ENCODE measurements around the gene AKAP6. TPM values are rescaled to one million over a fixed set of nuclear protein-coding genes. Genes with fewer than 3 reads are reported as not detected.

The AKAP6 gene
- total RNA-seq, 1 experiment from 2014 or later = 1.1 TPM

DNA sequence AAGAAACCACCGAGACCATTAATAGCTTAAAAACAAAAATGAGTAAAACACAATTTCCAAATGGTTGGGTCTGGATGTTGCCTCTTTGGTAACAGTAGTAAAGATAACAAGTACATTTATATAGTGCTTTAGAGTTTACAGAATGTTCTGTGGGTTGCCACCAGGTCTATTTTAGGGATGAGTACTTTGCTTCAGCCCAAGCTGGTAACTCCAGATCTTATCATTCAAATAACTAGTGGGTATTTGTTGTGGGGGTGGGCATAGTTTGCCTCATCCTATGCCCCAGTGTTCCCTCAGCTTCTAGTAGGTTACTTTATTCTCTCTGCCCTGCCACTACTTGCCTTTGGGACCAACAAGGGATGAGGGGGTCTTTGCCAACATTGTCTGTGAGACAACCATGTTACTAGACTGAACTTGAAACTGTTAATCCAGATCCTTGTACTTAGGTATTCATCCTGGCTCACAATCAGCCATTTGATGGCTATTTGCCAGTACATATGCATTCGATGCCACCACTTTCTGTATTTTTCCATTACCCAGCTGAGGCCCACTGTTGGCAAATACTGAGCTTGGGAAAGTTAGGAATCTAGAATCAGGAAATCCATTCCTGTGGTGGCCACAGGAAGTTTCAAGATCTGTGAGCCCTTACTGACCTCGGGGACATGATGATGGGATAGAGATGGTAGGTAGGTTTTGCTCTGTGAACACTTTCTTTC lies 17.6 kb upstream of the AKAP6 start:
- Mint-ChIP-seq H3K4me3 (no peak overlapping the region), H3K9me3 (no peaks in the 10 kb centered on the region), H3K4me1 (no peaks in the 10 kb centered on the region), H3K27me3 (ENCODE audit: low read depth) (no peaks in the 10 kb centered on the region), H3K27ac (no peak overlapping the region), H3K36me3 (ENCODE audit: insufficient read depth in 1 of 3, low read depth in 3 of 3) (no peaks in the 10 kb centered on the region)
- Histone ChIP-seq H3K23ac (ENCODE audit: insufficient read length, low read depth, low read length) (no peak overlapping the region), H3T11ph (ENCODE audit: low read length) (no peak overlapping the region), H3K9me3 (ENCODE audit: control insufficient read depth, low read depth, low read length) (no peaks in the 10 kb centered on the region), H3K56ac (ENCODE audit: insufficient read length, low read depth, low read length) (no peak overlapping the region), H3K79me2 (ENCODE audit: insufficient read depth, low read length) (no peaks in the 10 kb centered on the region), H3K23me2 (ENCODE audit: insufficient read length, low read depth, low read length, poor library complexity, severe bottlenecking) (no peaks in the 10 kb centered on the region), H4K91ac (ENCODE audit: insufficient read length, low read depth, low read length) (no peak overlapping the region), H2AFZ (ENCODE audit: low read length) (no peak overlapping the region), H2AK5ac (ENCODE audit: insufficient read length, low read length) (no peak overlapping the region), H2BK20ac (ENCODE audit: low read depth, low read length, poor library complexity, severe bottlenecking) (no peak overlapping the region), H2BK5ac (ENCODE audit: insufficient read length, low read length) (no peak overlapping the region), H3K4me1 (ENCODE audit: insufficient read depth, low read length) (no peaks in the 10 kb centered on the region), H3K14ac (ENCODE audit: insufficient read depth, low read length) (no peak overlapping the region), H3K27ac (ENCODE audit: insufficient read length, low read depth, low read length) (no peak overlapping the region), H2BK120ac (ENCODE audit: low read depth, low read length, poor library complexity, severe bottlenecking) (no peak overlapping the region), H4K5ac (ENCODE audit: insufficient read length, low read depth, low read length) (no peak overlapping the region), H2BK12ac (ENCODE audit: insufficient read length, low read depth, low read length) (no peak overlapping the region), H3K9ac (ENCODE audit: extremely low read depth, insufficient read length, low read length) (no peak overlapping the region), H3K27me3 (ENCODE audit: insufficient read depth, low read length) (no peaks in the 10 kb centered on the region), H3K18ac (ENCODE audit: insufficient read length, low read depth, low read length) (no peak overlapping the region), H4K8ac (replicated peaks; ENCODE audit: insufficient read length, low read depth, low read length) (no peak overlapping the region), H4K20me1 (ENCODE audit: control insufficient read depth, insufficient read depth, insufficient read length) (no peaks in the 10 kb centered on the region), H3K4me2 (ENCODE audit: insufficient read depth, insufficient read length, low read length) (no peak overlapping the region), H2BK15ac (ENCODE audit: low read depth, low read length) (no peak overlapping the region), H3K79me1 (ENCODE audit: insufficient read depth, low read depth, low read length, poor library complexity, severe bottlenecking) (no peaks in the 10 kb centered on the region), H3K4ac (ENCODE audit: low read depth, low read length) (no peak overlapping the region)
- no peak for DNase-seq
- TF ChIP-seq, protein P1, sequence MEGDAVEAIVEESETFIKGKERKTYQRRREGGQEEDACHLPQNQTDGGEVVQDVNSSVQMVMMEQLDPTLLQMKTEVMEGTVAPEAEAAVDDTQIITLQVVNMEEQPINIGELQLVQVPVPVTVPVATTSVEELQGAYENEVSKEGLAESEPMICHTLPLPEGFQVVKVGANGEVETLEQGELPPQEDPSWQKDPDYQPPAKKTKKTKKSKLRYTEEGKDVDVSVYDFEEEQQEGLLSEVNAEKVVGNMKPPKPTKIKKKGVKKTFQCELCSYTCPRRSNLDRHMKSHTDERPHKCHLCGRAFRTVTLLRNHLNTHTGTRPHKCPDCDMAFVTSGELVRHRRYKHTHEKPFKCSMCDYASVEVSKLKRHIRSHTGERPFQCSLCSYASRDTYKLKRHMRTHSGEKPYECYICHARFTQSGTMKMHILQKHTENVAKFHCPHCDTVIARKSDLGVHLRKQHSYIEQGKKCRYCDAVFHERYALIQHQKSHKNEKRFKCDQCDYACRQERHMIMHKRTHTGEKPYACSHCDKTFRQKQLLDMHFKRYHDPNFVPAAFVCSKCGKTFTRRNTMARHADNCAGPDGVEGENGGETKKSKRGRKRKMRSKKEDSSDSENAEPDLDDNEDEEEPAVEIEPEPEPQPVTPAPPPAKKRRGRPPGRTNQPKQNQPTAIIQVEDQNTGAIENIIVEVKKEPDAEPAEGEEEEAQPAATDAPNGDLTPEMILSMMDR (conservative IDR thresholded peaks at IDR 0.05) = no peak
- no CpG with 5 or more reads among the region's 3 CpGs for whole genome bisulfite sequencing (ENCODE audit: extremely low coverage, insufficient read length, low lambda C conversion rate)

Data from H9 (cell line).